CD4-positive, alpha-beta T cell (primary cell): Measurements from ENCODE around the gene OSM. TPM values are rescaled to one million over a fixed set of nuclear protein-coding genes. Genes with fewer than 3 reads are reported as not detected.

Source experiments
- ATAC-seq: fragments of 200-7000 bp; cut with Tn5 transposase; one replicate; pipeline ENCODE4 v1.10.0; 2022; ENCODE audit warnings: mild to moderate bottlenecking; ENCODE audit not compliant: poor library complexity
- CTCF ChIA-PET: fragments of 350-600 bp; sonication (Branson Sonifier 250); formaldehyde crosslinking; loops from one replicate; lab custom pipeline; 2021; ENCODE audit warnings: antibody characterized with exemption, inconsistent platforms; lab: Charles Lee
- POLR2A ChIA-PET: fragments of 350-600 bp; sonication (Branson Sonifier 250); formaldehyde crosslinking; loops from one replicate; lab custom pipeline; 2021; ENCODE audit warnings: antibody characterized with exemption, inconsistent platforms; lab: Charles Lee
- DNase-seq, 14 experiments: peaks; one replicate each; pipeline ENCODE4 v3.0.0-alpha.2; 2013 to 2020; ENCODE audit warnings: mixed read lengths in 2 of 14
- H3K27ac ChIP-seq, 2 donors: one replicate each; pipeline versions ENCODE4 v1.5.1 to v1.7.0; 2013; ENCODE audit warnings: low read length in 2 of 2, low read depth in 1 of 2, mild to moderate bottlenecking in 1 of 2
- H3K27me3 ChIP-seq, 2 experiments: 1 replicate in 1 of 2; 2 replicates in 1 of 2; pipeline versions ENCODE4 v1.6.1 to v1.7.0; 2013; ENCODE audit warnings: low read length in 2 of 2, control low read depth in 1 of 2, mild to moderate bottlenecking in 1 of 2, moderate library complexity in 1 of 2; ENCODE audit not compliant: insufficient read depth in 2 of 2, control insufficient read depth in 1 of 2
- H3K36me3 ChIP-seq: one replicate; pipeline ENCODE4 v1.6.1; 2013; ENCODE audit warnings: low read length, control low read depth; ENCODE audit not compliant: insufficient read depth
- H3K4me1 ChIP-seq: one replicate; pipeline ENCODE4 v1.6.1; 2013; ENCODE audit warnings: low read length, control low read depth; ENCODE audit not compliant: insufficient read depth
- H3K4me3 ChIP-seq: one replicate; pipeline ENCODE4 v1.5.1; 2013; ENCODE audit warnings: mild to moderate bottlenecking, low read length, moderate library complexity
- H3K9me3 ChIP-seq, 2 experiments: 1 replicate in 1 of 2; 2 replicates in 1 of 2; pipeline versions ENCODE4 v1.6.1 to v1.7.0; 2013; ENCODE audit warnings: low read length in 2 of 2, mild to moderate bottlenecking in 2 of 2, control low read depth in 1 of 2, moderate library complexity in 1 of 2; ENCODE audit not compliant: control insufficient read depth in 1 of 2, insufficient read depth in 1 of 2
- H3K27ac Mint-ChIP-seq: one replicate; pipeline ENCODE4 v1.8.0; 2020; ENCODE audit warnings: mixed read lengths
- H3K27me3 Mint-ChIP-seq: one replicate; pipeline ENCODE4 v1.8.0; 2021; ENCODE audit warnings: mixed read lengths
- H3K36me3 Mint-ChIP-seq: one replicate; pipeline ENCODE4 v1.8.0; 2021; ENCODE audit warnings: low read depth, mixed read lengths
- H3K4me1 Mint-ChIP-seq: one replicate; pipeline ENCODE4 v1.8.0; 2021; ENCODE audit warnings: low read depth, mixed read lengths
- H3K4me3 Mint-ChIP-seq: one replicate; pipeline ENCODE4 v1.8.0; 2020; ENCODE audit warnings: mild to moderate bottlenecking, mixed read lengths
- H3K9me3 Mint-ChIP-seq: one replicate; pipeline ENCODE4 v1.8.0; 2020; ENCODE audit warnings: mixed read lengths
- CTCF ChIP-seq: fragments of 200-600 bp; IDR thresholded peaks from one replicate; pipeline ENCODE4 v1.8.0; 2022; ENCODE audit warnings: antibody characterized with exemption, mild to moderate bottlenecking
- intact Hi-C, 2 experiments: fragments of 100-400 bp; cut with DNase I in 1 of 2; cut with micrococcal nuclease in 1 of 2; formaldehyde crosslinking; loops; one replicate each; pipeline versions ENCODE4 v1.15.1 to v1.9.0; 2023 to 2025; cut with DNase I, micrococcal nuclease
- total RNA-seq, 174 experiments: library from RNA in 2 of 174; stranded (reverse) in 2 of 174; gene quantifications; one replicate each; pipeline ENCODE4 v1.2.3 and lab custom pipeline; 2021 to 2026

OSM gene
- total RNA-seq, 2 experiments from 2014 or later = 13.9 to 16.7 TPM

- Mint-ChIP-seq H3K4me3 (no peak overlapping the region), H3K9me3 (no peaks in the 10 kb centered on the region), H3K27ac (no peak overlapping the region), H3K27me3 (no peaks in the 10 kb centered on the region), H3K4me1 (peaks cover 38% of the 10 kb centered on the region), H3K36me3 (peaks cover 14% of the 10 kb centered on the region)
- ChIA-PET POLR2A (interaction anchor here (2.2 kb wide), 1 partner anchor 26 kb away, joined by 11 read pairs; no protein-coding TSS in a partner anchor), CTCF (interaction anchor here (1.6 to 3.2 kb wide), 2 partner anchors 25 to 26 kb away, joined by 12 to 28 read pairs; no protein-coding TSS in a partner anchor)
- H3K27ac ChIP-seq = no peak overlapping the region
- ATAC-seq (no peak), DNase-seq (no peak)
- no peaks in the 10 kb centered on the region for H3K9me3 ChIP-seq
- TF ChIP-seq CTCF = no peak
- intact Hi-C loops = loop anchor here in 1 of 2 experiments (2.0 kb wide), 2 partner anchors 153 to 165 kb away; no protein-coding TSS in a partner anchor
- H3K4me3 ChIP-seq = no peak overlapping the region
- no peaks in the 10 kb centered on the region for H3K27me3 ChIP-seq
- H3K36me3 ChIP-seq = peaks cover 18% of the 10 kb centered on the region
- peaks cover 50% of the 10 kb centered on the region for H3K4me1 ChIP-seq
These were observed 4.5 kb downstream of the OSM start for GRCh38 chr22:30262112-30262511.

GRCh38 chr22:30261134-30261533, 5.5 kb downstream of the OSM start:
- POLR2A ChIA-PET = no interaction called here

GRCh38 chr22:30260682-30261081, 6.0 kb downstream of the OSM start:
- Histone ChIP-seq H3K4me1 (peaks cover 36% of the 10 kb centered on the region), H3K9me3 (no peaks in the 10 kb centered on the region), H3K4me3 (no peak overlapping the region), H3K27ac (no peak overlapping the region), H3K27me3 (no peaks in the 10 kb centered on the region), H3K36me3 (peaks cover 18% of the 10 kb centered on the region)
- intact Hi-C loops = no loop called here
- Mint-ChIP-seq H3K9me3 (no peaks in the 10 kb centered on the region), H3K4me1 (peaks cover 27% of the 10 kb centered on the region), H3K4me3 (no peak overlapping the region), H3K27me3 (no peaks in the 10 kb centered on the region), H3K36me3 (peaks cover 5% of the 10 kb centered on the region), H3K27ac (no peak overlapping the region)
- no peak for DNase-seq
- ChIA-PET POLR2A (no interaction called here), CTCF (interaction anchor here (1.6 kb wide), 1 partner anchor 27 kb away, joined by 12 read pairs; no protein-coding TSS in a partner anchor)
- no peak for TF ChIP-seq CTCF
- no peak for ATAC-seq

More at GRCh38 chr22:30261134-30261533, 5.5 kb downstream of the OSM start:
- Mint-ChIP-seq H3K4me3 (no peak overlapping the region), H3K27ac (no peak overlapping the region), H3K9me3 (no peaks in the 10 kb centered on the region), H3K36me3 (peaks cover 9% of the 10 kb centered on the region), H3K4me1 (peaks cover 31% of the 10 kb centered on the region), H3K27me3 (no peaks in the 10 kb centered on the region)
- Histone ChIP-seq H3K27me3 (no peaks in the 10 kb centered on the region), H3K9me3 (no peaks in the 10 kb centered on the region), H3K36me3 (peaks cover 18% of the 10 kb centered on the region), H3K4me3 (no peak overlapping the region), H3K4me1 (peaks cover 40% of the 10 kb centered on the region), H3K27ac (no peak overlapping the region)
- no peak for TF ChIP-seq CTCF
- ATAC-seq (no peak), DNase-seq (peak in 2 of 14 experiments; percentile 41 to 53)
- intact Hi-C loops = no loop called here
- CTCF ChIA-PET = interaction anchor here (1.6 kb wide), 1 partner anchor 27 kb away, joined by 12 read pairs; no protein-coding TSS in a partner anchor
